HepG2 (cell line): Measurements from ENCODE around the gene PPM1G.

Experiments
- CBX2 ChIP-seq, 2 experiments: fragments of 200-600 bp in 1 of 2; sonication (generic); formaldehyde crosslinking in 1 of 2; IDR thresholded peaks; 2 replicates each; pipeline versions ENCODE4 v1.7.0 to v1.8.1; 2018 to 2022; ENCODE audit warnings: low read depth in 2 of 2, low read length in 1 of 2, mild to moderate bottlenecking in 1 of 2, missing genetic modification reagents in 1 of 2
- CBX5 ChIP-seq: sonication (generic); formaldehyde crosslinking; IDR thresholded peaks from 2 replicates; pipeline ENCODE4 v1.4.0; 2020; ENCODE audit warnings: missing genetic modification reagents, borderline replicate concordance
- CTCF ChIP-seq: sonication (generic); formaldehyde crosslinking; IDR thresholded peaks from 2 replicates; pipeline ENCODE4 v1.5.0; 2020; ENCODE audit warnings: mild to moderate bottlenecking, missing genetic modification reagents, moderate library complexity
- EP300 ChIP-seq, 3 experiments: sonication (generic) in 1 of 3; formaldehyde crosslinking in 1 of 3; IDR thresholded peaks; 2 replicates each; pipeline versions ENCODE4 v1.5.1 to v1.6.1; 2011 to 2020; ENCODE audit warnings: low read depth in 2 of 3, low read length in 2 of 3, borderline replicate concordance in 1 of 3, improper control_type of control experiment in 1 of 3, mild to moderate bottlenecking in 1 of 3, missing genetic modification reagents in 1 of 3, moderate library complexity in 1 of 3
- FOXP1 ChIP-seq, 2 experiments: fragments of 450-650 bp in 1 of 2; IDR thresholded peaks; 2 replicates each; pipeline ENCODE4 v1.6.1; 2017 to 2018; ENCODE audit warnings: antibody characterized with exemption in 1 of 2
- SRSF9 ChIP-seq: fragments of 200-400 bp; formaldehyde crosslinking; IDR thresholded peaks from 2 replicates; pipeline ENCODE4 v1.6.1; 2018; ENCODE audit warnings: borderline replicate concordance, mild to moderate bottlenecking, low read depth, low read length; ENCODE audit not compliant: insufficient read depth, poor library complexity, severe bottlenecking
- ZKSCAN8 ChIP-seq: IDR thresholded peaks from 2 replicates; pipeline ENCODE4 v1.6.1; 2016; ENCODE audit warnings: borderline replicate concordance, missing genetic modification reagents, missing compliant biosample characterization
- ZNF3 ChIP-seq: IDR thresholded peaks from 2 replicates; pipeline ENCODE4 v1.7.0; 2017; ENCODE audit warnings: inconsistent platforms
- ZNF761 ChIP-seq: sonication (generic); formaldehyde crosslinking; conservative IDR thresholded peaks from 2 replicates; pipeline ENCODE4 v1.4.0; 2020; ENCODE audit warnings: mild to moderate bottlenecking, missing genetic modification reagents

- TF ChIP-seq CBX5 (CRISPR knock-in tag) (no peak), CBX2 (IDR thresholded peaks at IDR 0.05; ENCODE audit: low read depth, low read length) (no peak), CBX2 (CRISPR knock-in tag; IDR thresholded peaks at IDR 0.05; ENCODE audit: low read depth) (no peak), ZNF761 (CRISPR knock-in tag) (no peak), ZNF3 (CRISPR knock-in tag) (no peak), ZKSCAN8 (CRISPR knock-in tag) (no peak), FOXP1 (IDR thresholded peaks at IDR 0.05) (no peak), FOXP1 (CRISPR knock-in tag; IDR thresholded peaks at IDR 0.05) (no peak), SRSF9 (no peak), CTCF (CRISPR knock-in tag) (no peak), EP300 (IDR thresholded peaks at IDR 0.05; ENCODE audit: low read depth in 2 of 2, low read length in 2 of 2) (no peak), EP300 (CRISPR knock-in tag; IDR thresholded peaks at IDR 0.05; ENCODE audit: borderline replicate concordance) (no peak)
Measured at GRCh38 chr2:27445155-27445554, 35.8 kb upstream of the PPM1G start.
